Measurements from ENCODE around the gene PLAC8L1. TPM values are rescaled to one million over a fixed set of nuclear protein-coding genes. Genes with fewer than 3 reads are reported as not detected.

PLAC8L1 gene
- total RNA-seq, 2 donors from 2014 or later = not detected

GRCh38 chr5:146039420-146039819, 66.0 kb downstream of the PLAC8L1 start:
- Histone ChIP-seq H3K36me3 (no peaks in the 10 kb centered on the region), H3K9me3 (no peaks in the 10 kb centered on the region), H3K4me3 (no peak overlapping the region), H3K4me1 (peaks cover 6% of the 10 kb centered on the region), H3K27me3 (no peaks in the 10 kb centered on the region), H3K27ac (peak overlapping the region; percentile 63), H3K9ac (ENCODE audit: low read depth in 2 of 2, low read length in 2 of 2) (peak overlapping the region in 1 of 2 donors; percentile 62)
- intact Hi-C loops (cut with DNase I) = no loop called here
- no peak for TF ChIP-seq CTCF (IDR thresholded peaks at IDR 0.05)
- no peak for DNase-seq

DNA sequence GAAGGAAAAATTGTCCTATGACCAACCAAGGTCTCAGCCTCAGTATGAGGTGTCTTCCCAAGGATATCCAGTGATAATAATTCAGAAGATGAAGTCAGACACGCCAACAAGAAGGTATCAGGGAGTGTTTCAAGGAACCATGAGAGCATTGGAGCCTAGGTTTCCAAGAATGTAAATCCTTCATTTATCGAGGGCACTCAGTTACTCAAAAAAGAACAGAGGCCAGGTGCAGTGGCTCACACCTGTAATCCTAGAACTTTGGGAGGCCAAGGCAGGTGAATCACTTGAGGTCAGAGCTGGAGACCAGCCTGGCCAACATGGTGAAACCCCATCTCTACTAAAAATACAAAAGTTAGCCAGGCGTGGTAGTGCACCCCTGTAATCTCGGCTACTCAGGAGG, 70.8 kb downstream of the PLAC8L1 start:
- intact Hi-C loops (cut with DNase I) = no loop called here
- H3K9ac ChIP-seq (ENCODE audit: low read depth in 2 of 2, low read length in 2 of 2) = no peak overlapping the region
- H3K4me3 ChIP-seq = no peak overlapping the region
- no peaks in the 10 kb centered on the region for H3K4me1 ChIP-seq
- no peak overlapping the region for H3K27ac ChIP-seq
- no peaks in the 10 kb centered on the region for H3K9me3 ChIP-seq
- DNase-seq = no peak
- no peaks in the 10 kb centered on the region for H3K36me3 ChIP-seq
- no peaks in the 10 kb centered on the region for H3K27me3 ChIP-seq
- TF ChIP-seq CTCF (IDR thresholded peaks at IDR 0.05) = no peak

Other genes with a start within 250 kb of the PLAC8L1 start
- gene GRXCR2, start 232.6 kb downstream of the PLAC8L1 start, total RNA-seq = not detected
- 10 to 100 TPM; 58.2 to 59.3 TPM for gene SH3RF2, start 169.0 kb downstream of the PLAC8L1 start, total RNA-seq
- 10 to 100 TPM; 70.5 to 80.8 TPM for gene LARS1, start 77.1 kb upstream of the PLAC8L1 start, total RNA-seq
- 10 to 100 TPM; 14.4 to 17.3 TPM for gene RBM27, start 98.0 kb upstream of the PLAC8L1 start, total RNA-seq
- gene POU4F3, start 233.3 kb upstream of the PLAC8L1 start, total RNA-seq = not detected

All from colonic mucosa (tissue), 4 donors.